HT1080 (cell line): Measurements from ENCODE around the gene MTMR3. TPM values are rescaled to one million over a fixed set of nuclear protein-coding genes. Genes with fewer than 3 reads are reported as not detected.
"Not testable (repeated sequence)": the region's sequence is repeated elsewhere in the genome, so short reads cannot be mapped to it uniquely, and the experiment has no call there.

ENCODE experiments used
- DNase-seq: peaks from one replicate; pipeline ENCODE4 v3.0.0-alpha.2; 2015; ENCODE audit warnings: low read depth
- total RNA-seq: library from RNA; depleted of rRNA; stranded (reverse); fragments of >200 nt; shearing (Covaris generic); gene quantifications from 2 replicates; pipeline ENCODE4 v1.2.3, GENCODE V29; 2014

Gene MTMR3
- total RNA-seq, 1 experiment from 2014 or later: 10.9 TPM

- no peak for DNase-seq
These were observed 75.2 kb downstream of the MTMR3 start for GRCh38 chr22:29958170-29958569.

GRCh38 chr22:29964776-29965175 is 81.8 kb downstream of the MTMR3 start:
- DNase-seq: no peak

DNA sequence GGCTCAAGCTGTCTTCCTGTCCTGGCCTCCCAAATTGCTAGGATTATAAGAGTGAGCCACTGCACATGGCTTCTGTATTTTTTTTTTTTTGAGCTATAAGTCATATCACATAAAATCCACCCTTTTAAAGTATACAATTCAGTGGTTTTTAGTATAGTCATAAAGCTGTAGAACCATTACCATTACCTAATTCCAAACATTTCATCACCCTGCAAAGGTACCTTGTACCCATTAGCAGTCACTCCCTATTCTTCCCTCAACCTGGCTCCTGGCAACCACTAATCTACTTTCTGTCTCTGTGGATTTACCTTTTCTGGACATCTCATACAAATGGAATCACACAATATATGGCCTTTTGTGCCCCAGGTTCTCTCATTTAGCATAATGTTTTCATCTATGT is 84.5 kb downstream of the MTMR3 start:
- DNase-seq: no peak

- DNase-seq: no peak
These were observed 88.6 kb downstream of the MTMR3 start for GRCh38 chr22:29971607-29972006.

- DNase-seq: no peak
These were observed 89.1 kb downstream of the MTMR3 start for GRCh38 chr22:29972121-29972520.

DNA sequence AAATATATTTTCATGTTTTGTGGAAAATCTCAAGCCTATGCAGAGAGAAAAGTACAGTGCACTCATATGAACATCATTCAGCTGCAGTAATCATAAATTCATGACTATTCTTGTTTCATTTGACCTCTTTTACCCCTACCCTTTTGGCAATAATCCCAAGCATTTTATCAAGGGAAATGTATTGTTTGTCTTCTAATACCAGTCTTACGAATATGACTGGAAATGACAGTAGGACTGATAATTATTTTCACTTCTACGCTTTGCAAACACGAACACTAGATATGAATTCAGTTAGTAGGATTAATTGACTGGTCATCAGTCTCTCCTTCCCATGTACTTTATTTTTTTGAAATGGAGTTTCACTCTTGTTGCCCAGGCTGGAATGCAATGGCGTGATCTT is 90.3 kb downstream of the MTMR3 start:
- no peak for DNase-seq

- not testable (repeated sequence) for DNase-seq
These were observed 90.7 kb downstream of the MTMR3 start for GRCh38 chr22:29973680-29974079.

DNA sequence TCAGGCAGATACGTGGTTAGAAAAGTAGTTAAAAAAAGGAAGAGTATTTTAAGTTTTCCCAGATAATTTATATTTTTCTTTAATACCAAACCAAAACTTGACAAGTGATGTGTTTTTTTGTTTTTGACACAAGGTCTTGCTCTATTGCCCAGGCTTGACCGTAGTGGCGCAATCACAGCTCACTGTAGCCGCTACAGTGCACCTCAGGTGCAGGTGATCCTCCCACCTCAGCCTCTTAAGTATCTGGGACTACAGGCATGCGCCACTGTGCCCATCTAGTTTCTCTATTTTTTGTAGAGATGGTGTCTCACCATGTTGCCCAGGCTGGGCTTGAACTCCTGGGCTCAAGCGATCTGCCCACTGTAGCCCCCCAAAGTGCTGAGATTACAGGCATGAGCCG is 92.5 kb downstream of the MTMR3 start:
- DNase-seq: no peak

- no peak for DNase-seq
These were observed 94.1 kb downstream of the MTMR3 start for GRCh38 chr22:29977107-29977506.

- DNase-seq: no peak
These were observed 96.9 kb downstream of the MTMR3 start for GRCh38 chr22:29979777-29980321.

DNA sequence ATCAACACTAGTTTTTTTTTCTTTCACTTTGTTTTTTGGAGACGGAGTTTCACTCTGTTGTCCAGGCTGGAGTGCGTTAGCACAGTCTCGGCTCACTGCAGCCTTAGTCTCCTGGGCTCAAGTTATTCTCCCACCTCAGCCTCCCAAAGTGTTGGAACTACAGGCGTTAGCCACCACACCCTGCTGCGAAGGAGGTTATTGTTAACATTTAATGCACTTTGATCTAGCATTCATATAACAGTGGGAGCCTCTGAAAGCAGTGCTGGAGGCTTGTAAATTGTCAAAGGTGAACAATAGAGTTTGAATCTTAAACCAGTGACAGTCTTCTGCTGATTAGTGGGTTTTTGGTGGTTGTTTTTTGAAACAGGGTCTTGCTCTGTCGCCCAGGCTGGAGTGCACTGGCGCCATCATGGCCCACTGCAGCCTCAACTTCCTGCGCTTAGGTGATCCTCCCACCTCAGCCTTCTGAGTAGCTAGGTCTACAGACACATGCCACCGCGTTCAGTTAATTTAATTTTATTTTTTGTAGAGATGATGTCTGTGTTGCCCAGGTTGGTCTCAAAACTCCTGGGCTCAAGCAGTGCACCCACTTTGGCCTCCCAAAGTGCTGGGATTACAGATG is 100.4 kb downstream of the MTMR3 start:
- DNase-seq: no peak

GRCh38 chr22:29985912-29986311 is 102.9 kb downstream of the MTMR3 start:
- no peak for DNase-seq

DNA sequence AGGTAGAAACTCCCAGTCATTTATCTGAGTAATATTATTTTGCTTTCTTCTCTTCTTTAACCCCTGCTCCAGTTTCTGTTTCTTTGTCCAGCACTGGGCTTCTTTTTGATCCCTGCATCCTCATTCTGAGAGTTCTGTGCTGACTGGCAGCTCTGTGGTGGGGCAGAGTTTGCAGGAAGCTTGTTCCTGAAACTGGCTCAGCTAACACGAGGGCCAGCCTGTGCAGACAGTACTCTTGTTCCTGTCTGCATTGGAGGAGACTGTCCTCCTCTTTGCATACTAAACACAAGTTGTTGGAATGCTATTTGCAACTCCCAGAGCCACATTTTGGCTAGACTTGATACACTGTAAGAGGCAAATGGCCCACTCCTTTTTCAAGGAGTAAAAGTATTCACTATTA is 104.2 kb downstream of the MTMR3 start:
- no peak for DNase-seq

- no peak for DNase-seq
These were observed 105.7 kb downstream of the MTMR3 start for GRCh38 chr22:29988719-29989118.

DNA sequence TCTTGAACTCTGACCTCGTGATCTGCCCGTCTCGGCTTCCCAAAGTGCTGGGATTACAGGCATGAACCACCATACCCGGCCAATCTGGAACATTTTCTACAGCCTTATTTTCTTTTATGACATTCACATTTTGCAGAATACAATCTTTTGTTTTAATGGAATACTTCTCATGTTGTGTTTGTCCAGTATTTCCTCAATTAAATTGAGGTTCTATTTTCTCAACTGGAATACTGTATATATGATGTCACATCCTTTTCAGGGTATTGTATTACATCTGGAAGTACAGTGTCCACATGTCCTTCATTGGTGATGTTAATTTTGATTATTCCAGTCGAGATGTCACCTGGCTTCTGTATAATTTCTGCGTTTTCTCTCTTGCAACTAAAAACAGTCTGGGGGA is 106.5 kb downstream of the MTMR3 start:
- no peak for DNase-seq

GRCh38 chr22:29992341-29993275 is 109.6 kb downstream of the MTMR3 start:
- no peak for DNase-seq

DNA sequence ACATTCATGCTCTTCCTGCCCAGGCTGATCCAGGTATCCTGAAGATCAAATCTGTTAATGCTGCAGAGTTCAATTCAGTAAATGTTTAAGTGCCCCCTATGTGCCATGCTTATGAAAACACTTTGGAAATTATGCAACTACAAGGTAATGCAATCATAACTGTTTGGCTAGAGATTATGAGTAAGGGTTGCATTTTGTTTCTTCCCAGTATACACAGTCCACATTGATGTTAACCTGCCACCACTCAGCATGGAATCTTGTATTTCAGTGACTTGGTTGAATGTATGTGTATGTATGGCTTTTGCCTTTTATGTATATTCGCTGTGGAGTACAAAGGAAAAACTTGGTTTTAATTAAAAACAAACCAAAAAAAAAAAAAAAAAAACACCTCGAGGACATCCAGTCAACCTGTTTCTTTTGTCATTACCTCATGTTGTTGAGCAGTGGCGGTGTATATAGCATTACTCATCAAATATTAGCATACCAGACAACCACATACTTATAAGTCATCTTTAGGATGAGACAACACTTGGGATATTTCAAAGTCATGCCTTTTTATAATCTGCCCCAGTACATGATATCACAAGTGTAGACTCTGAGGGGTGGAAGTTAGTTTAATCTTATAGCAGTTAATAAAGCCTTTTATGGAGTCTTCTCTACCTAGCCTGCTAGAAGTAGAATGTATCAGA is 111.2 kb downstream of the MTMR3 start:
- DNase-seq: peak; percentile 85

DNA sequence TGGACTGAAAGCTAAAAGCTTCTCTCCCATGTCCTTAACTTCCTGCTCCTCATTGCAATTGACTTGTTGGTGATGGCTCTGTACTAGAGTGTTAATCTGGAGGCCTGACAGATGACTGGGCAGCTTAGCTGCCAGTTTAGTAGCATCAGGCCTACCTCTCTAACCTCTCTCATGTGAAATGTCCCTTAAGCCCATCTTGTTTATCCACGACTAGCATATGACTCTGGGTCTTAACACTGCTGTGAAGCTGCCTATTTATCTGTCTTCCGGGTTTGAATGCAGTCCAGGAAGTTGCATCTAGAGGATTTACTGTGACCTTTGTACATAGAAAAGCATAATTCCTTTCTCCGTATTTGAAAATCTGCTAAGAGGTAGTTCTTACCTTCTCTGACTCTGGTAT is 112.0 kb downstream of the MTMR3 start:
- DNase-seq: peak; percentile 24

- no peak for DNase-seq
These were observed 114.1 kb downstream of the MTMR3 start for GRCh38 chr22:29997107-29997506.

- no peak for DNase-seq
These were observed 114.5 kb downstream of the MTMR3 start for GRCh38 chr22:29997516-29997915.

GRCh38 chr22:29998627-29999384 is 115.8 kb downstream of the MTMR3 start:
- peak; percentile 9 for DNase-seq
